HuH-7.5 (cell line): ENCODE measurements around the gene RAPH1.
"Not testable (repeated sequence)": the region's sequence is repeated elsewhere in the genome, so short reads cannot be mapped to it uniquely, and the experiment has no call there.

Experiments used
- DNase-seq: peaks from one replicate; pipeline ENCODE4 v3.0.0; 2011; ENCODE audit warnings: low spot score

Gene RAPH1

GRCh38 chr2:203432811-203433210 lies 102.3 kb downstream of the RAPH1 start:
- no peak for DNase-seq

- no peak for DNase-seq
Observed at GRCh38 chr2:203431391-203432185, 103.5 kb downstream of the RAPH1 start.

- DNase-seq, result not testable (repeated sequence)
Observed at GRCh38 chr2:203429643-203430042, 105.5 kb downstream of the RAPH1 start.

- DNase-seq, result no peak
Observed at GRCh38 chr2:203427061-203427460, 108.0 kb downstream of the RAPH1 start.

- no peak for DNase-seq
Observed at GRCh38 chr2:203418271-203418670, 116.8 kb downstream of the RAPH1 start.

- no peak for DNase-seq
Observed at GRCh38 chr2:203413796-203414195, 121.3 kb downstream of the RAPH1 start.

GRCh38 chr2:203412546-203413331 lies 122.4 kb downstream of the RAPH1 start:
- no peak for DNase-seq

- no peak for DNase-seq
Observed at GRCh38 chr2:203407496-203407895, 127.6 kb downstream of the RAPH1 start.

- DNase-seq, result no peak
Observed at GRCh38 chr2:203404996-203405395, 130.1 kb downstream of the RAPH1 start.

- no peak for DNase-seq
Observed at GRCh38 chr2:203400805-203401585, 134.1 kb downstream of the RAPH1 start.

- no peak for DNase-seq
Observed at GRCh38 chr2:203399031-203399430, 136.1 kb downstream of the RAPH1 start.

- DNase-seq, result peak; percentile 15
Observed at GRCh38 chr2:203396667-203397066, 138.4 kb downstream of the RAPH1 start.

GRCh38 chr2:203395858-203396257 lies 139.2 kb downstream of the RAPH1 start:
- DNase-seq, result no peak

GRCh38 chr2:203394519-203395227 lies 140.4 kb downstream of the RAPH1 start:
- peak; percentile 10 for DNase-seq

- DNase-seq, result not testable (repeated sequence)
Observed at GRCh38 chr2:203388153-203388552, 146.9 kb downstream of the RAPH1 start.

- DNase-seq, result no peak
Observed at GRCh38 chr2:203383038-203383437, 152.1 kb downstream of the RAPH1 start.

- no peak for DNase-seq
Observed at GRCh38 chr2:203379156-203379555, 155.9 kb downstream of the RAPH1 start.

GRCh38 chr2:203376173-203376572 lies 158.9 kb downstream of the RAPH1 start:
- no peak for DNase-seq

GRCh38 chr2:203372706-203373105 lies 162.4 kb downstream of the RAPH1 start:
- not testable (repeated sequence) for DNase-seq

- no peak for DNase-seq
Observed at GRCh38 chr2:203366639-203367466, 168.2 kb downstream of the RAPH1 start.

- no peak for DNase-seq
Observed at GRCh38 chr2:203361922-203362321, 173.2 kb downstream of the RAPH1 start.
